HepG2 (cell line): Measurements from ENCODE around the gene ADGRB2. TPM values are rescaled to one million over a fixed set of nuclear protein-coding genes. Genes with fewer than 3 reads are reported as not detected.

ENCODE experiments used
- AHR ChIP-seq: IDR thresholded peaks from 2 replicates; pipeline ENCODE4 v1.6.1; 2018; ENCODE audit warnings: missing genetic modification reagents, missing compliant biosample characterization
- CBX1 ChIP-seq: IDR thresholded peaks from one replicate; pipeline ENCODE4 v1.6.1; 2016; ENCODE audit warnings: antibody characterized with exemption, low read depth
- ERF ChIP-seq: IDR thresholded peaks from 2 replicates; pipeline ENCODE4 v1.6.1; 2018; ENCODE audit warnings: missing biosample characterization, missing genetic modification reagents
- FOSL2 ChIP-seq: sonication (generic); formaldehyde crosslinking; IDR thresholded peaks from 2 replicates; pipeline ENCODE4 v1.4.0; 2020; ENCODE audit warnings: missing genetic modification reagents
- HDAC2 ChIP-seq: sonication (generic); formaldehyde crosslinking; IDR thresholded peaks from 2 replicates; pipeline ENCODE4 v1.4.0; 2020; ENCODE audit warnings: missing genetic modification reagents
- HOXA5 ChIP-seq: sonication (generic); formaldehyde crosslinking; IDR thresholded peaks from 2 replicates; pipeline ENCODE4 v1.4.0; 2020; ENCODE audit warnings: missing genetic modification reagents
- HOXD1 ChIP-seq: sonication (generic); formaldehyde crosslinking; IDR thresholded peaks from 2 replicates; pipeline ENCODE4 v1.5.0; 2020; ENCODE audit warnings: missing genetic modification reagents
- JARID2 ChIP-seq: sonication (generic); formaldehyde crosslinking; IDR thresholded peaks from 2 replicates; pipeline ENCODE4 v1.8.1; 2023; ENCODE audit warnings: missing genetic modification reagents, inconsistent platforms; ENCODE audit not compliant: insufficient replicate concordance
- MED8 ChIP-seq: sonication (generic); formaldehyde crosslinking; IDR thresholded peaks from 2 replicates; pipeline ENCODE4 v1.8.1; 2023; ENCODE audit warnings: mild to moderate bottlenecking, missing genetic modification reagents; ENCODE audit not compliant: insufficient replicate concordance
- PRDM15 ChIP-seq: sonication (generic); formaldehyde crosslinking; IDR thresholded peaks from 2 replicates; pipeline ENCODE4 v1.4.0; 2020; ENCODE audit warnings: missing genetic modification reagents
- THAP11 ChIP-seq: IDR thresholded peaks from 2 replicates; pipeline ENCODE4 v1.6.1; 2016; ENCODE audit warnings: missing biosample characterization, missing genetic modification reagents
- ZFP1 ChIP-seq: IDR thresholded peaks from 2 replicates; pipeline ENCODE4 v1.6.1; 2016
- ZNF367 ChIP-seq: sonication (generic); formaldehyde crosslinking; IDR thresholded peaks from 2 replicates; pipeline ENCODE4 v1.4.0; 2020; ENCODE audit warnings: missing genetic modification reagents, borderline replicate concordance
- ZNF558 ChIP-seq: sonication (generic); formaldehyde crosslinking; IDR thresholded peaks from 2 replicates; pipeline ENCODE4 v1.9.0; 2022; ENCODE audit warnings: mild to moderate bottlenecking, missing genetic modification reagents, borderline replicate concordance
- ZNF790 ChIP-seq: sonication (generic); formaldehyde crosslinking; IDR thresholded peaks from 2 replicates; pipeline ENCODE4 v1.8.0; 2022; ENCODE audit warnings: missing genetic modification reagents, mild to moderate bottlenecking, borderline replicate concordance
- ZSCAN20 ChIP-seq: sonication (generic); formaldehyde crosslinking; IDR thresholded peaks from 2 replicates; pipeline ENCODE4 v1.4.0; 2020; ENCODE audit warnings: missing genetic modification reagents, mild to moderate bottlenecking, borderline replicate concordance
- ZSCAN9 ChIP-seq: IDR thresholded peaks from 2 replicates; pipeline ENCODE4 v1.6.1; 2016; ENCODE audit warnings: borderline replicate concordance
- polyA plus RNA-seq, 8 experiments: library from polyadenylated mRNA; depleted of rRNA in 3 of 8; stranded (reverse) in 7 of 8; unstranded in 1 of 8; fragments of >200 nt; fragmentation: Illumina TruSeq in 4 of 8; extraction: Trizol in 4 of 8; gene quantifications; 2 replicates each; pipeline versions ENCODE4 v1.2.1 to v1.2.3, GENCODE V29; 2011 to 2016; ENCODE audit warnings: low read depth in 4 of 8, missing spikeins in 1 of 8, mixed read lengths in 1 of 8; ENCODE audit not compliant: insufficient read depth in 1 of 8
- total RNA-seq, 5 experiments: library from RNA; depleted of rRNA; stranded (reverse); fragments of >200 nt; fragmentation: Illumina TruSeq; extraction: Trizol; gene quantifications; 2 replicates each; pipeline ENCODE4 v1.2.3, GENCODE V29; 2016; ENCODE audit warnings: low read depth in 1 of 5
- TF ChIP-seq, protein P1 (sequence below): sonication (generic); formaldehyde crosslinking; IDR thresholded peaks from 2 replicates; pipeline ENCODE4 v1.5.1; 2020; ENCODE audit warnings: mild to moderate bottlenecking, missing genetic modification reagents, moderate library complexity
- TF ChIP-seq, protein P2 (sequence below): sonication (generic); formaldehyde crosslinking; IDR thresholded peaks from 2 replicates; pipeline ENCODE4 v1.5.0; 2020; ENCODE audit warnings: missing genetic modification reagents
- TF ChIP-seq, protein P3 (sequence below): sonication (generic); formaldehyde crosslinking; IDR thresholded peaks from 2 replicates; pipeline ENCODE4 v1.4.0; 2020; ENCODE audit warnings: missing genetic modification reagents

ADGRB2 gene
- total and polyA plus RNA-seq, 2 of the 13 experiments (the other 11 are each of a cell fraction or from before 2014, with no cell fraction given) = 0.03 to 0.09 TPM

GRCh38 chr1:31723828-31724359, 40.2 kb downstream of the ADGRB2 start (continued):
- TF ChIP-seq, protein P1, sequence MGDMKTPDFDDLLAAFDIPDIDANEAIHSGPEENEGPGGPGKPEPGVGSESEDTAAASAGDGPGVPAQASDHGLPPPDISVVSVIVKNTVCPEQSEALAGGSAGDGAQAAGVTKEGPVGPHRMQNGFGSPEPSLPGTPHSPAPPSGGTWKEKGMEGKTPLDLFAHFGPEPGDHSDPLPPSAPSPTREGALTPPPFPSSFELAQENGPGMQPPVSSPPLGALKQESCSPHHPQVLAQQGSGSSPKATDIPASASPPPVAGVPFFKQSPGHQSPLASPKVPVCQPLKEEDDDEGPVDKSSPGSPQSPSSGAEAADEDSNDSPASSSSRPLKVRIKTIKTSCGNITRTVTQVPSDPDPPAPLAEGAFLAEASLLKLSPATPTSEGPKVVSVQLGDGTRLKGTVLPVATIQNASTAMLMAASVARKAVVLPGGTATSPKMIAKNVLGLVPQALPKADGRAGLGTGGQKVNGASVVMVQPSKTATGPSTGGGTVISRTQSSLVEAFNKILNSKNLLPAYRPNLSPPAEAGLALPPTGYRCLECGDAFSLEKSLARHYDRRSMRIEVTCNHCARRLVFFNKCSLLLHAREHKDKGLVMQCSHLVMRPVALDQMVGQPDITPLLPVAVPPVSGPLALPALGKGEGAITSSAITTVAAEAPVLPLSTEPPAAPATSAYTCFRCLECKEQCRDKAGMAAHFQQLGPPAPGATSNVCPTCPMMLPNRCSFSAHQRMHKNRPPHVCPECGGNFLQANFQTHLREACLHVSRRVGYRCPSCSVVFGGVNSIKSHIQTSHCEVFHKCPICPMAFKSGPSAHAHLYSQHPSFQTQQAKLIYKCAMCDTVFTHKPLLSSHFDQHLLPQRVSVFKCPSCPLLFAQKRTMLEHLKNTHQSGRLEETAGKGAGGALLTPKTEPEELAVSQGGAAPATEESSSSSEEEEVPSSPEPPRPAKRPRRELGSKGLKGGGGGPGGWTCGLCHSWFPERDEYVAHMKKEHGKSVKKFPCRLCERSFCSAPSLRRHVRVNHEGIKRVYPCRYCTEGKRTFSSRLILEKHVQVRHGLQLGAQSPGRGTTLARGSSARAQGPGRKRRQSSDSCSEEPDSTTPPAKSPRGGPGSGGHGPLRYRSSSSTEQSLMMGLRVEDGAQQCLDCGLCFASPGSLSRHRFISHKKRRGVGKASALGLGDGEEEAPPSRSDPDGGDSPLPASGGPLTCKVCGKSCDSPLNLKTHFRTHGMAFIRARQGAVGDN = no peak
- TF ChIP-seq ZSCAN20 (CRISPR knock-in tag) (peak; percentile 85; the same call in 1 of the 2 replicates), CBX1 (no peak), ZNF558 (CRISPR knock-in tag) (peak; percentile 61; the same call in 1 of the 2 replicates), THAP11 (CRISPR knock-in tag) (peak; percentile 39; the same call in 1 of the 2 replicates), JARID2 (CRISPR knock-in tag) (peak; percentile 40), ZNF790 (CRISPR knock-in tag) (no peak), ZFP1 (peak; percentile 52; the same call in 1 of the 2 replicates), HOXD1 (CRISPR knock-in tag) (peak; percentile 62; the same call in 1 of the 2 replicates), AHR (0 out of 2 replicates have a peak, but pooled peaks have one; percentile 65), FOSL2 (peak; percentile 64; the same call in 1 of the 2 replicates), ZSCAN9 (CRISPR knock-in tag) (peak; percentile 97), PRDM15 (CRISPR knock-in tag) (peak; percentile 50; the same call in 1 of the 2 replicates), ZNF367 (CRISPR knock-in tag) (peak; percentile 35; the same call in 1 of the 2 replicates), MED8 (CRISPR knock-in tag) (no peak), ERF (CRISPR knock-in tag) (peak; percentile 68; the same call in 1 of the 2 replicates), HOXA5 (CRISPR knock-in tag) (peak; percentile 89), HDAC2 (peak; percentile 46; the same call in 1 of the 2 replicates)
- TF ChIP-seq, protein P2, sequence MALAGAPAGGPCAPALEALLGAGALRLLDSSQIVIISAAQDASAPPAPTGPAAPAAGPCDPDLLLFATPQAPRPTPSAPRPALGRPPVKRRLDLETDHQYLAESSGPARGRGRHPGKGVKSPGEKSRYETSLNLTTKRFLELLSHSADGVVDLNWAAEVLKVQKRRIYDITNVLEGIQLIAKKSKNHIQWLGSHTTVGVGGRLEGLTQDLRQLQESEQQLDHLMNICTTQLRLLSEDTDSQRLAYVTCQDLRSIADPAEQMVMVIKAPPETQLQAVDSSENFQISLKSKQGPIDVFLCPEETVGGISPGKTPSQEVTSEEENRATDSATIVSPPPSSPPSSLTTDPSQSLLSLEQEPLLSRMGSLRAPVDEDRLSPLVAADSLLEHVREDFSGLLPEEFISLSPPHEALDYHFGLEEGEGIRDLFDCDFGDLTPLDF = 0 out of 2 replicates have a peak, but pooled peaks have one; percentile 36
- TF ChIP-seq, protein P3, sequence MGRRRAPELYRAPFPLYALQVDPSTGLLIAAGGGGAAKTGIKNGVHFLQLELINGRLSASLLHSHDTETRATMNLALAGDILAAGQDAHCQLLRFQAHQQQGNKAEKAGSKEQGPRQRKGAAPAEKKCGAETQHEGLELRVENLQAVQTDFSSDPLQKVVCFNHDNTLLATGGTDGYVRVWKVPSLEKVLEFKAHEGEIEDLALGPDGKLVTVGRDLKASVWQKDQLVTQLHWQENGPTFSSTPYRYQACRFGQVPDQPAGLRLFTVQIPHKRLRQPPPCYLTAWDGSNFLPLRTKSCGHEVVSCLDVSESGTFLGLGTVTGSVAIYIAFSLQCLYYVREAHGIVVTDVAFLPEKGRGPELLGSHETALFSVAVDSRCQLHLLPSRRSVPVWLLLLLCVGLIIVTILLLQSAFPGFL = no peak
